Measurements from ENCODE around the gene ZNF780A.
A peak's percentile ranks its signal among the peaks of the same experiment; 100 is the strongest.

The ZNF780A gene

GRCh38 chr19:40088299-40089047 is 2.3 kb downstream of the ZNF780A start:
- H2BK15ac ChIP-seq (ENCODE audit: low read depth, poor library complexity, severe bottlenecking): no peak overlapping the region
- no peaks in the 10 kb centered on the region for H3K9me3 ChIP-seq (ENCODE audit: control insufficient read depth, low read length)
- H2BK12ac ChIP-seq (ENCODE audit: low read length in 2 of 2): no peak overlapping the region
- H3K4ac ChIP-seq (ENCODE audit: low read depth in 1 of 2, low read length in 2 of 2): no peak overlapping the region
- H4K91ac ChIP-seq (ENCODE audit: low read length): no peak overlapping the region
- peaks cover 5% of the 10 kb centered on the region for H3K4me1 ChIP-seq (ENCODE audit: control insufficient read depth, insufficient read depth, low read depth, low read length)
- no peak overlapping the region for H2BK5ac ChIP-seq (ENCODE audit: low read depth, low read length, poor library complexity, severe bottlenecking)
- H3K79me1 ChIP-seq (replicated peaks; ENCODE audit: low read length, poor library complexity, severe bottlenecking): peaks cover 17% of the 10 kb centered on the region
- no peak overlapping the region for H2AFZ ChIP-seq (ENCODE audit: low read depth, low read length)
- peaks cover 4 to 13% of the 10 kb centered on the region in 2 experiments for H3K36me3 ChIP-seq (ENCODE audit: control insufficient read depth in 1 of 2, insufficient read depth in 2 of 2, low read depth in 1 of 2, low read length in 2 of 2)
- H3K23ac ChIP-seq (ENCODE audit: low read length in 2 of 2): no peak overlapping the region
- no peak overlapping the region for H2BK120ac ChIP-seq (ENCODE audit: low read depth, low read length)
- H3K27me3 ChIP-seq (ENCODE audit: control insufficient read depth in 1 of 2, insufficient read depth in 1 of 2, low read length in 2 of 2): no peaks in the 10 kb centered on the region
- no peak overlapping the region for H4K8ac ChIP-seq (ENCODE audit: low read length)
- 100% methylated on average over 2 of the region's 5 CpGs for WGBS
- H3K4me2 ChIP-seq (ENCODE audit: low read length, poor library complexity, severe bottlenecking): no peak overlapping the region
- peak overlapping the region in 1 of 2 experiments; percentile 88 for H3K4me3 ChIP-seq (ENCODE audit: insufficient read depth in 1 of 2, low read depth in 1 of 2, low read length in 2 of 2)
- H3K18ac ChIP-seq (ENCODE audit: low read depth in 1 of 2, low read length in 2 of 2): no peak overlapping the region
- H3K9ac ChIP-seq (ENCODE audit: low read length): no peak overlapping the region
- H3K27ac ChIP-seq (ENCODE audit: low read length, poor library complexity, severe bottlenecking): no peak overlapping the region
- H2AK5ac ChIP-seq (ENCODE audit: low read length, severe bottlenecking): no peak overlapping the region
- no peak for DNase-seq
- H3K14ac ChIP-seq (ENCODE audit: low read length in 2 of 2): no peak overlapping the region

DNA sequence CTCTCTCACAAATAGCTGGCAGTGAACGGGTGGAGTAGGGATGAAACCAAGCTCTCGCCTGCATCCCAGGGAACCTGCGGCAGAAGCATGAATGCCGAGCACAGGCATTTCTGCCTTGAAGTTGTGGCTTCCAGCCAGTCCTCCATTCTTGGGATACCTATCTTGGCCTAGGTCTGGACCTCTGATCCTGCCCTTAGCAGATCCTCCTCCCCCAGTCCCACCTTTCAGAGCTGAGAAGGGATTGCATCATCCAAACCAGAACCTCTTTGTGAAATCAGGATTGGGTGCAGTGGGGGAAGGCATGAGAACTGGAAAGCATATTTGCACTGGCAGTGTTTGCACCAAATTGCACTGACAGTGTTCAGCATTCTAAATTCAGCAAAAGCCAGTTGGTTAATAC is 5.8 kb downstream of the ZNF780A start:
- Histone ChIP-seq H4K8ac (ENCODE audit: low read length) (no peak overlapping the region), H3K23ac (ENCODE audit: low read length in 2 of 2) (no peak overlapping the region), H3K4me2 (ENCODE audit: low read length, poor library complexity, severe bottlenecking) (no peak overlapping the region), H2BK5ac (ENCODE audit: low read depth, low read length, poor library complexity, severe bottlenecking) (no peak overlapping the region), H3K79me1 (replicated peaks; ENCODE audit: low read length, poor library complexity, severe bottlenecking) (peaks cover 21% of the 10 kb centered on the region), H2AFZ (ENCODE audit: low read depth, low read length) (no peak overlapping the region), H2AK5ac (ENCODE audit: low read length, severe bottlenecking) (no peak overlapping the region), H3K36me3 (ENCODE audit: control insufficient read depth in 1 of 2, insufficient read depth in 2 of 2, low read depth in 1 of 2, low read length in 2 of 2) (peaks cover 21 to 49% of the 10 kb centered on the region in 2 experiments), H3K4me3 (ENCODE audit: insufficient read depth in 1 of 2, low read depth in 1 of 2, low read length in 2 of 2) (no peak overlapping the region), H3K27ac (ENCODE audit: low read length, poor library complexity, severe bottlenecking) (no peak overlapping the region), H3K18ac (ENCODE audit: low read depth in 1 of 2, low read length in 2 of 2) (no peak overlapping the region), H3K4me1 (ENCODE audit: control insufficient read depth, insufficient read depth, low read depth, low read length) (peaks cover 6% of the 10 kb centered on the region), H4K91ac (ENCODE audit: low read length) (no peak overlapping the region), H2BK12ac (ENCODE audit: low read length in 2 of 2) (no peak overlapping the region), H3K9me3 (ENCODE audit: control insufficient read depth, low read length) (peaks cover 7% of the 10 kb centered on the region), H3K27me3 (ENCODE audit: control insufficient read depth in 1 of 2, insufficient read depth in 1 of 2, low read length in 2 of 2) (no peaks in the 10 kb centered on the region), H3K4ac (ENCODE audit: low read depth in 1 of 2, low read length in 2 of 2) (no peak overlapping the region), H3K9ac (ENCODE audit: low read length) (no peak overlapping the region), H3K14ac (ENCODE audit: low read length in 2 of 2) (no peak overlapping the region), H2BK15ac (ENCODE audit: low read depth, poor library complexity, severe bottlenecking) (no peak overlapping the region), H2BK120ac (ENCODE audit: low read depth, low read length) (no peak overlapping the region)
- WGBS: 86% methylated on average over 4 of the region's 4 CpGs
- no peak for DNase-seq

GRCh38 chr19:40081411-40081810 is 9.3 kb downstream of the ZNF780A start:
- H2AFZ ChIP-seq (ENCODE audit: low read depth, low read length): no peak overlapping the region
- no peak overlapping the region for H3K4me2 ChIP-seq (ENCODE audit: low read length, poor library complexity, severe bottlenecking)
- H3K36me3 ChIP-seq (ENCODE audit: control insufficient read depth in 1 of 2, insufficient read depth in 2 of 2, low read depth in 1 of 2, low read length in 2 of 2): peaks cover 30 to 81% of the 10 kb centered on the region in 2 experiments
- H4K8ac ChIP-seq (ENCODE audit: low read length): no peak overlapping the region
- H2AK5ac ChIP-seq (ENCODE audit: low read length, severe bottlenecking): no peak overlapping the region
- H3K79me1 ChIP-seq (replicated peaks; ENCODE audit: low read length, poor library complexity, severe bottlenecking): peaks cover 25% of the 10 kb centered on the region
- 100% methylated on average over 1 of the region's 1 CpG for WGBS
- H3K23ac ChIP-seq (ENCODE audit: low read length in 2 of 2): no peak overlapping the region
- H2BK15ac ChIP-seq (ENCODE audit: low read depth, poor library complexity, severe bottlenecking): no peak overlapping the region
- H2BK5ac ChIP-seq (ENCODE audit: low read depth, low read length, poor library complexity, severe bottlenecking): no peak overlapping the region
- H3K14ac ChIP-seq (ENCODE audit: low read length in 2 of 2): no peak overlapping the region
- no peak overlapping the region for H2BK12ac ChIP-seq (ENCODE audit: low read length in 2 of 2)
- no peak overlapping the region for H3K4me3 ChIP-seq (ENCODE audit: insufficient read depth in 1 of 2, low read depth in 1 of 2, low read length in 2 of 2)
- H3K4ac ChIP-seq (ENCODE audit: low read depth in 1 of 2, low read length in 2 of 2): no peak overlapping the region
- no peak overlapping the region for H3K27ac ChIP-seq (ENCODE audit: low read length, poor library complexity, severe bottlenecking)
- no peak overlapping the region for H2BK120ac ChIP-seq (ENCODE audit: low read depth, low read length)
- DNase-seq: no peak
- H3K18ac ChIP-seq (ENCODE audit: low read depth in 1 of 2, low read length in 2 of 2): no peak overlapping the region
- H3K9me3 ChIP-seq (ENCODE audit: control insufficient read depth, low read length): peaks cover 42% of the 10 kb centered on the region
- H4K91ac ChIP-seq (ENCODE audit: low read length): no peak overlapping the region
- H3K9ac ChIP-seq (ENCODE audit: low read length): no peak overlapping the region
- H3K27me3 ChIP-seq (ENCODE audit: control insufficient read depth in 1 of 2, insufficient read depth in 1 of 2, low read length in 2 of 2): no peaks in the 10 kb centered on the region
- H3K4me1 ChIP-seq (ENCODE audit: control insufficient read depth, insufficient read depth, low read depth, low read length): peaks cover 4% of the 10 kb centered on the region

DNA sequence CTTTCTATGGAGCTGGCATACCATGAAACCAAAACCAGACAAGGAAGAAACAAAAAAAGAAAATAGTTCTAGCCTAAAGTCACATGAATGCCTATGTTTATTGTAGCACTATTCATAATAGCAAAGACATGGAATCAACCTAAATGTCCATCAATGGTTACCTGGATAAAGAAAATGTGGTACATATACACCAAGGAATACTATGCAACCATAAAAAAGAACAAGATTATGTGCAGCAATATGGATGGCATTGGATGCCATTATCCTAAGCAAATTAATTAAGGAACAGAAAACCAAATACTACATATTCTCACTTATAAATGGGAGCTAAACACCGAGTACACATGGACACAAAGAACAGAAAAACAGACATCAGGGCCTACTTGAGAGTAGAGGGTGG is 10.5 kb downstream of the ZNF780A start:
- DNase-seq: no peak
- Histone ChIP-seq H3K79me1 (replicated peaks; ENCODE audit: low read length, poor library complexity, severe bottlenecking) (peaks cover 25% of the 10 kb centered on the region), H2BK12ac (ENCODE audit: low read length in 2 of 2) (no peak overlapping the region), H2AK5ac (ENCODE audit: low read length, severe bottlenecking) (no peak overlapping the region), H3K18ac (ENCODE audit: low read depth in 1 of 2, low read length in 2 of 2) (no peak overlapping the region), H3K14ac (ENCODE audit: low read length in 2 of 2) (no peak overlapping the region), H3K23ac (ENCODE audit: low read length in 2 of 2) (no peak overlapping the region), H3K4me3 (ENCODE audit: insufficient read depth in 1 of 2, low read depth in 1 of 2, low read length in 2 of 2) (peak overlapping the region in 1 of 2 experiments; percentile 35), H2BK120ac (ENCODE audit: low read depth, low read length) (no peak overlapping the region), H4K91ac (ENCODE audit: low read length) (no peak overlapping the region), H3K36me3 (ENCODE audit: control insufficient read depth in 1 of 2, insufficient read depth in 2 of 2, low read depth in 1 of 2, low read length in 2 of 2) (peaks cover 31 to 92% of the 10 kb centered on the region in 2 experiments), H3K4ac (ENCODE audit: low read depth in 1 of 2, low read length in 2 of 2) (no peak overlapping the region), H3K4me2 (ENCODE audit: low read length, poor library complexity, severe bottlenecking) (no peak overlapping the region), H3K9ac (ENCODE audit: low read length) (no peak overlapping the region), H3K27ac (ENCODE audit: low read length, poor library complexity, severe bottlenecking) (no peak overlapping the region), H4K8ac (ENCODE audit: low read length) (no peak overlapping the region), H2AFZ (ENCODE audit: low read depth, low read length) (no peak overlapping the region), H2BK15ac (ENCODE audit: low read depth, poor library complexity, severe bottlenecking) (no peak overlapping the region), H3K9me3 (ENCODE audit: control insufficient read depth, low read length) (peaks cover 53% of the 10 kb centered on the region), H3K27me3 (ENCODE audit: control insufficient read depth in 1 of 2, insufficient read depth in 1 of 2, low read length in 2 of 2) (no peaks in the 10 kb centered on the region), H2BK5ac (ENCODE audit: low read depth, low read length, poor library complexity, severe bottlenecking) (no peak overlapping the region), H3K4me1 (ENCODE audit: control insufficient read depth, insufficient read depth, low read depth, low read length) (peaks cover 4% of the 10 kb centered on the region)
- WGBS: no CpG with 5 or more reads among the region's 1 CpG
